A673 (cell line): ENCODE measurements around the gene OLFML1. TPM values are rescaled to one million over a fixed set of nuclear protein-coding genes. Genes with fewer than 3 reads are reported as not detected.

ENCODE experiments used
- BruUV-seq: library from RNA; stranded (reverse); fragments of 400-500 nt; replicated peaks from 2 replicates; lab custom pipeline; 2021; lab: Mats Ljungman, UMichigan
- CTCF ChIA-PET: fragments of 300-600 bp; sonication (Branson Sonifier 250); formaldehyde crosslinking; loops from one replicate; lab custom pipeline; 2022; ENCODE audit warnings: antibody characterized with exemption; lab: Charles Lee
- POLR2A ChIA-PET: fragments of 300-600 bp; sonication (Branson Sonifier 250); formaldehyde crosslinking; loops from one replicate; lab custom pipeline; 2022; ENCODE audit warnings: antibody characterized with exemption; ENCODE audit not compliant: low non-redundant PET; lab: Charles Lee
- DNase-seq: peaks from one replicate; pipeline ENCODE4 v3.0.0-alpha.2; 2015; ENCODE audit warnings: low spot score
- H3K27ac ChIP-seq: fragments of 200-600 bp; sonication (generic); 2 replicates; pipeline ENCODE4 v1.5.1; 2016; ENCODE audit warnings: mixed run types, low read depth, mild to moderate bottlenecking, mixed read lengths, antibody characterized with exemption, low read length; ENCODE audit not compliant: poor library complexity, severe bottlenecking
- H3K27me3 ChIP-seq: fragments of 200-600 bp; sonication (generic); replicated peaks from 2 replicates; pipeline ENCODE4 v1.6.1; 2017; ENCODE audit warnings: mixed run types, low read depth, mild to moderate bottlenecking, mixed read lengths, antibody characterized with exemption, low read length; ENCODE audit not compliant: insufficient read depth, poor library complexity
- H3K36me3 ChIP-seq: fragments of 200-600 bp; sonication (generic); 2 replicates; pipeline ENCODE4 v1.6.1; 2016; ENCODE audit warnings: mixed run types, mild to moderate bottlenecking, mixed read lengths, antibody characterized with exemption, low read length; ENCODE audit not compliant: insufficient read depth, poor library complexity, severe bottlenecking
- H3K4me1 ChIP-seq: fragments of 200-600 bp; sonication (generic); 2 replicates; pipeline ENCODE4 v1.6.1; 2017; ENCODE audit warnings: mixed run types, mild to moderate bottlenecking, mixed read lengths, antibody characterized with exemption, low read length; ENCODE audit not compliant: insufficient read depth, poor library complexity, severe bottlenecking
- H3K4me3 ChIP-seq: fragments of 200-600 bp; sonication (generic); 2 replicates; pipeline ENCODE4 v1.5.1; 2016; ENCODE audit warnings: low read depth, mixed run types, mild to moderate bottlenecking, mixed read lengths, low read length; ENCODE audit not compliant: poor library complexity, severe bottlenecking
- H3K9me3 ChIP-seq: fragments of 200-600 bp; sonication (generic); 2 replicates; pipeline ENCODE4 v1.6.1; 2016; ENCODE audit warnings: mixed run types, low read depth, mild to moderate bottlenecking, mixed read lengths, antibody characterized with exemption, low read length; ENCODE audit not compliant: poor library complexity, severe bottlenecking
- CTCF ChIP-seq: fragments of 300-800, 200-600 bp; sonication (generic); conservative IDR thresholded peaks from 2 replicates; pipeline ENCODE4 v1.5.1; 2017; ENCODE audit warnings: low read depth, mild to moderate bottlenecking, antibody characterized with exemption, low read length, moderate library complexity, mixed read lengths
- EZH2 ChIP-seq: fragments of 200-600 bp; sonication (generic); IDR thresholded peaks from 2 replicates; pipeline ENCODE4 v1.6.1; 2017; ENCODE audit warnings: borderline replicate concordance, low read depth, mild to moderate bottlenecking, mixed read lengths, antibody characterized with exemption, low read length; ENCODE audit not compliant: poor library complexity, severe bottlenecking
- intact Hi-C: fragments of 100-400 bp; cut with micrococcal nuclease; formaldehyde crosslinking; loops from one replicate; pipeline ENCODE4 v1.10.0; 2022; ENCODE audit not compliant: unreplicated experiment
- total RNA-seq: library from RNA; stranded (reverse); gene quantifications from 2 replicates; pipeline ENCODE4 v1.2.3, GENCODE V29; 2021

The OLFML1 gene
- total RNA-seq, 1 experiment from 2014 or later, result not detected

GRCh38 chr11:7494086-7494745 lies 8.9 kb downstream of the OLFML1 start:
- Histone ChIP-seq H3K4me3 (no peak overlapping the region), H3K9me3 (no peaks in the 10 kb centered on the region), H3K27ac (no peak overlapping the region), H3K36me3 (no peaks in the 10 kb centered on the region), H3K4me1 (no peaks in the 10 kb centered on the region), H3K27me3 (peaks cover 2% of the 10 kb centered on the region)
- DNase-seq, result no peak
- intact Hi-C loops, result no loop called here
- CTCF ChIA-PET, result no interaction called here
- POLR2A ChIA-PET, result no interaction called here
- no peak for TF ChIP-seq CTCF
- no TSS peak for BruUV-seq

- intact Hi-C loops, result no loop called here
- TF ChIP-seq CTCF (no peak), EZH2 (no peak)
- BruUV-seq, result no TSS peak
- Histone ChIP-seq H3K27me3 (no peaks in the 10 kb centered on the region), H3K27ac (no peak overlapping the region), H3K9me3 (no peaks in the 10 kb centered on the region), H3K4me1 (no peaks in the 10 kb centered on the region), H3K36me3 (no peaks in the 10 kb centered on the region), H3K4me3 (no peak overlapping the region)
- POLR2A ChIA-PET, result no interaction called here
- DNase-seq, result no peak
- CTCF ChIA-PET, result no interaction called here
These were observed 10.7 kb downstream of the OLFML1 start for GRCh38 chr11:7495882-7496551.

DNA sequence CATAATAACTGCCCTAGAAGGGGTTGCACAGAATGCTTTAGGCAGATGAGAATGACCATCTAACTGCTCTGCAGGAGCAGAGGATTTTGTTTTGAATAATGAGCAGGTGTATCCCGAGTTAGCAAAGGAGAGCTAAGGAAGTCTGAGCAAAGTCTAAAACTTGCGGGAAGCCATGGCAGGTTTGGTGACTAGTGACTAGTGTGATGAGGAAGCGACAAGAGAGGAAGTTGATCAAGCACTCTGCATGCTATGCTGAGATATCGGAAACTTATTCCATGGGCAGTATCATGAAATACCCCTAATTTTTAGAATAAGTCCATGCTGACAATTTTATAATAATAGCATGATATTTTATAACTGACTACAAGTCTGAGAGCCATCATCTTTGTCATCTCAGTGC lies 12.9 kb downstream of the OLFML1 start:
- intact Hi-C loops, result no loop called here
- Histone ChIP-seq H3K27me3 (no peaks in the 10 kb centered on the region), H3K4me3 (no peak overlapping the region), H3K9me3 (no peaks in the 10 kb centered on the region), H3K27ac (no peak overlapping the region), H3K4me1 (no peaks in the 10 kb centered on the region), H3K36me3 (no peaks in the 10 kb centered on the region)
- CTCF ChIA-PET, result no interaction called here
- DNase-seq, result no peak
- TF ChIP-seq EZH2, result no peak
- TF ChIP-seq CTCF, result no peak
- no TSS peak for BruUV-seq
- POLR2A ChIA-PET, result no interaction called here
